ENCODE data around the gene DOCK9. TPM values are rescaled to one million over a fixed set of nuclear protein-coding genes. Genes with fewer than 3 reads are reported as not detected.

The DOCK9 gene
- total and polyA plus RNA-seq, 7 donors: 13.8 to 39.5 (median 19.9) TPM

- H3K9me3 ChIP-seq: no peaks in the 10 kb centered on the region
- no peak overlapping the region for H3K27ac ChIP-seq
- no peaks in the 10 kb centered on the region for H3K27me3 ChIP-seq (ENCODE audit: insufficient read depth in 3 of 3, low read length in 2 of 3)
- DNase-seq (no peak), ATAC-seq (no peak)
- intact Hi-C loops (cut with DNase I): no loop called here
- peaks cover 10% of the 10 kb centered on the region for H3K4me1 ChIP-seq
- WGBS, 3 donors: 24 to 35% (median 28%) methylated on average over 2 of the region's 2 CpGs
- H3K36me3 ChIP-seq (ENCODE audit: insufficient read depth in 1 of 2, low read depth in 1 of 2): no peaks in the 10 kb centered on the region
- no peak for TF ChIP-seq CTCF (IDR thresholded peaks at IDR 0.05)
- no peak overlapping the region for H3K4me3 ChIP-seq
Observed at GRCh38 chr13:98999639-98999952, 21.7 kb upstream of the DOCK9 start.

GRCh38 chr13:98998831-98999638 is 21.2 kb upstream of the DOCK9 start:
- no peaks in the 10 kb centered on the region for H3K36me3 ChIP-seq (ENCODE audit: insufficient read depth in 1 of 2, low read depth in 1 of 2)
- H3K4me3 ChIP-seq: no peak overlapping the region
- H3K27me3 ChIP-seq (ENCODE audit: insufficient read depth in 3 of 3, low read length in 2 of 3): no peaks in the 10 kb centered on the region
- peaks cover 10% of the 10 kb centered on the region for H3K4me1 ChIP-seq
- peak in 1 of 4 donors; percentile 13 for ATAC-seq
- 45 to 60% (median 58%) methylated on average over 8 of the region's 8 CpGs for WGBS, 3 donors
- no peak for TF ChIP-seq CTCF (IDR thresholded peaks at IDR 0.05)
- intact Hi-C loops (cut with DNase I): no loop called here
- DNase-seq: no peak
- H3K27ac ChIP-seq: no peak overlapping the region
- H3K9me3 ChIP-seq: no peaks in the 10 kb centered on the region

- WGBS, 3 donors: 38 to 49% (median 44%) methylated on average over 9 of the region's 9 CpGs
- peaks cover 10% of the 10 kb centered on the region for H3K4me1 ChIP-seq
Observed at GRCh38 chr13:98997738-98998641, 20.1 kb upstream of the DOCK9 start.

GRCh38 chr13:98997011-98997730 is 19.3 kb upstream of the DOCK9 start:
- no peak overlapping the region for H3K4me3 ChIP-seq
- no peaks in the 10 kb centered on the region for H3K9me3 ChIP-seq
- no peaks in the 10 kb centered on the region for H3K36me3 ChIP-seq (ENCODE audit: insufficient read depth in 1 of 2, low read depth in 1 of 2)
- TF ChIP-seq CTCF (IDR thresholded peaks at IDR 0.05): no peak
- ATAC-seq (no peak), DNase-seq (no peak)
- intact Hi-C loops (cut with DNase I): no loop called here
- H3K4me1 ChIP-seq: peaks cover 10% of the 10 kb centered on the region
- WGBS, 3 donors: 87 to 92% (median 90%) methylated on average over 11 of the region's 11 CpGs
- H3K27ac ChIP-seq: no peak overlapping the region
- no peaks in the 10 kb centered on the region for H3K27me3 ChIP-seq (ENCODE audit: insufficient read depth in 3 of 3, low read length in 2 of 3)

More at GRCh38 chr13:98997738-98998641, 20.1 kb upstream of the DOCK9 start:
- Histone ChIP-seq H3K9me3 (no peaks in the 10 kb centered on the region), H3K36me3 (ENCODE audit: insufficient read depth in 1 of 2, low read depth in 1 of 2) (no peaks in the 10 kb centered on the region), H3K27me3 (ENCODE audit: insufficient read depth in 3 of 3, low read length in 2 of 3) (no peaks in the 10 kb centered on the region), H3K27ac (no peak overlapping the region), H3K4me3 (no peak overlapping the region)
- TF ChIP-seq CTCF (IDR thresholded peaks at IDR 0.05): no peak
- DNase-seq: peak in 1 of 2 donors; percentile 18
- intact Hi-C loops (cut with DNase I): no loop called here
- peak in 2 of 4 donors; percentile 53 to 69 for ATAC-seq
